ENCODE measurements around the gene EFR3B. TPM values are rescaled to one million over a fixed set of nuclear protein-coding genes. Genes with fewer than 3 reads are reported as not detected.

The EFR3B gene
- total and polyA plus RNA-seq, 5 donors from 2014 or later = 0.05 to 0.15 (median 0.08) TPM; not detected in 1

GRCh38 chr2:25065768-25066167 is 23.9 kb downstream of the EFR3B start:
- H3K4me1 ChIP-seq (ENCODE audit: control insufficient read depth, insufficient read depth, low read length, poor library complexity, severe bottlenecking) = no peaks in the 10 kb centered on the region
- H3K27ac ChIP-seq (ENCODE audit: insufficient read depth, low read length, poor library complexity, severe bottlenecking) = no peak overlapping the region
- peaks cover 4 to 6% of the 10 kb centered on the region in 2 experiments for H3K9me3 ChIP-seq (ENCODE audit: control insufficient read depth in 2 of 2, low read length in 2 of 2)
- Mint-ChIP-seq H3K27me3 (no peaks in the 10 kb centered on the region), H3K4me3 (no peak overlapping the region), H3K36me3 (peaks cover 4% of the 10 kb centered on the region), H3K27ac (peak overlapping the region in 1 of 3 donors; percentile 38), H3K9me3 (peaks cover 0 to 7% (median 0%) of the 10 kb centered on the region in 7 donors), H3K4me1 (no peaks in the 10 kb centered on the region)
- H3K27me3 ChIP-seq (ENCODE audit: control insufficient read depth, insufficient read depth, low read length) = no peaks in the 10 kb centered on the region
- ATAC-seq (ENCODE audit: low read depth in 2 of 2) (no peak), DNase-seq (no peak)
- no peak overlapping the region for H3K4me3 ChIP-seq (ENCODE audit: low read depth, low read length)
- H3K36me3 ChIP-seq (ENCODE audit: control insufficient read depth, insufficient read depth, low read length) = no peaks in the 10 kb centered on the region

- ATAC-seq (ENCODE audit: low read depth in 2 of 2) (no peak), DNase-seq (no peak)
- Mint-ChIP-seq H3K9me3 (peaks cover 0 to 7% (median 0%) of the 10 kb centered on the region in 7 donors), H3K27me3 (no peaks in the 10 kb centered on the region), H3K4me1 (no peaks in the 10 kb centered on the region), H3K27ac (no peak overlapping the region), H3K4me3 (no peak overlapping the region), H3K36me3 (peaks cover 4% of the 10 kb centered on the region)
- Histone ChIP-seq H3K27me3 (ENCODE audit: control insufficient read depth, insufficient read depth, low read length) (no peaks in the 10 kb centered on the region), H3K4me3 (ENCODE audit: low read depth, low read length) (no peak overlapping the region), H3K9me3 (ENCODE audit: control insufficient read depth in 2 of 2, low read length in 2 of 2) (peaks cover 4 to 6% of the 10 kb centered on the region in 2 experiments), H3K27ac (ENCODE audit: insufficient read depth, low read length, poor library complexity, severe bottlenecking) (no peak overlapping the region), H3K36me3 (ENCODE audit: control insufficient read depth, insufficient read depth, low read length) (no peaks in the 10 kb centered on the region), H3K4me1 (ENCODE audit: control insufficient read depth, insufficient read depth, low read length, poor library complexity, severe bottlenecking) (no peaks in the 10 kb centered on the region)
Observed at GRCh38 chr2:25066455-25066854, 24.6 kb downstream of the EFR3B start.

DNA sequence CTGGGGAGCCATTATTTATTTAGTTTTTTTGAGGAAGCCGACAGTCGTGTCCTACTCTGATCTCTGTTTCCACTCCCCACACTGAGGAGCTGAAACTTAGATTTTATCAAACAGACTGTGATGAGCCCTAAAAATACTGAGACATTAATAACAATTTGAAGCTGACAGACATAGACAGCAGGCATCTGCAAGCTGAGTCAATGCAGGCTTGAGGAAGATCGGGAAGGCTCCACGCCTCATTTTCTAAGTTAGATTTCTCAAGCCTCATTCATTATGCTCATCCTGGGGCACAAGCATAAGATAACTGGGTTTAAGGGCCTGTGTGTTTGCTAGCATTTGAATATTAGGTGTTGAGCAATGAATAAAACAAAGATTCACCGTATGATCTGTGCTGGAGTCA is 26.3 kb downstream of the EFR3B start:
- Histone ChIP-seq H3K27me3 (ENCODE audit: control insufficient read depth, insufficient read depth, low read length) (no peaks in the 10 kb centered on the region), H3K4me1 (ENCODE audit: control insufficient read depth, insufficient read depth, low read length, poor library complexity, severe bottlenecking) (no peaks in the 10 kb centered on the region), H3K27ac (ENCODE audit: insufficient read depth, low read length, poor library complexity, severe bottlenecking) (no peak overlapping the region), H3K4me3 (ENCODE audit: low read depth, low read length) (no peak overlapping the region), H3K9me3 (ENCODE audit: control insufficient read depth in 2 of 2, low read length in 2 of 2) (peaks cover 4 to 6% of the 10 kb centered on the region in 2 experiments), H3K36me3 (ENCODE audit: control insufficient read depth, insufficient read depth, low read length) (no peaks in the 10 kb centered on the region)
- Mint-ChIP-seq H3K4me1 (no peaks in the 10 kb centered on the region), H3K4me3 (no peak overlapping the region), H3K9me3 (peaks cover 0 to 7% (median 0%) of the 10 kb centered on the region in 7 donors), H3K27ac (no peak overlapping the region), H3K27me3 (peaks cover under 1% of the 10 kb centered on the region), H3K36me3 (peaks cover 4% of the 10 kb centered on the region)
- DNase-seq = no peak
- no peak for ATAC-seq (ENCODE audit: low read depth in 2 of 2)

GRCh38 chr2:25071966-25072365 is 30.1 kb downstream of the EFR3B start:
- Histone ChIP-seq H3K9me3 (ENCODE audit: control insufficient read depth in 2 of 2, low read length in 2 of 2) (no peaks in the 10 kb centered on the region), H3K4me3 (ENCODE audit: low read depth, low read length) (no peak overlapping the region), H3K27ac (ENCODE audit: insufficient read depth, low read length, poor library complexity, severe bottlenecking) (no peak overlapping the region), H3K36me3 (ENCODE audit: control insufficient read depth, insufficient read depth, low read length) (no peaks in the 10 kb centered on the region), H3K4me1 (ENCODE audit: control insufficient read depth, insufficient read depth, low read length, poor library complexity, severe bottlenecking) (no peaks in the 10 kb centered on the region), H3K27me3 (ENCODE audit: control insufficient read depth, insufficient read depth, low read length) (peaks cover 6% of the 10 kb centered on the region)
- peaks cover 0 to 2% (median 0%) of the 10 kb centered on the region in 7 donors for H3K9me3 Mint-ChIP-seq
- peaks cover 23% of the 10 kb centered on the region for H3K27me3 Mint-ChIP-seq
- no peaks in the 10 kb centered on the region for H3K4me1 Mint-ChIP-seq
- H3K36me3 Mint-ChIP-seq = no peaks in the 10 kb centered on the region
- no peak overlapping the region for H3K4me3 Mint-ChIP-seq
- ATAC-seq (ENCODE audit: low read depth in 2 of 2) (no peak), DNase-seq (no peak)
- no peak overlapping the region for H3K27ac Mint-ChIP-seq

DNA sequence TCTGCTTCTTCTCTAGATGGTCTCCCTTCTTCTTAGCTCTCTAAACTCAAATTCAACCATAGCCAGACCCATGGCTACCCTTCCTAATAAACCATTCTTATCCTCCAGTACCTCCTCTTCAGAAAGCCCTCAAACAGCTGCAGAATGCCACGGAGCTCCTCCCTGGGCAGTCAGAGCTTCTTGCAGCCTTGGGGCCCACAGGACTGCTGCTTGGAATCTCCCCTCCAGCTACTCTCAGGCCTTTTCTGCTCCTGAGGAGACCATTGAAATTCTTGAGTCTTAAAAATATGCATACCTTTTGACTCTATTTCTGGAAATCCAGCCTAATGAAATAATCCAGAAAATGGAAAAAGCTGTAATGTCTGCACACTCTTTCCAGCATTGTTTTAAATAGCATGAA is 30.7 kb downstream of the EFR3B start:
- peaks cover 24% of the 10 kb centered on the region for H3K27me3 Mint-ChIP-seq
- no peak overlapping the region for H3K27ac ChIP-seq (ENCODE audit: insufficient read depth, low read length, poor library complexity, severe bottlenecking)
- DNase-seq (no peak), ATAC-seq (ENCODE audit: low read depth in 2 of 2) (no peak)
- no peak overlapping the region for H3K4me3 ChIP-seq (ENCODE audit: low read depth, low read length)
- H3K27ac Mint-ChIP-seq = no peak overlapping the region
- H3K9me3 ChIP-seq (ENCODE audit: control insufficient read depth in 2 of 2, low read length in 2 of 2) = no peaks in the 10 kb centered on the region
- no peaks in the 10 kb centered on the region for H3K36me3 Mint-ChIP-seq
- no peaks in the 10 kb centered on the region for H3K4me1 Mint-ChIP-seq
- no peaks in the 10 kb centered on the region for H3K9me3 Mint-ChIP-seq
- H3K36me3 ChIP-seq (ENCODE audit: control insufficient read depth, insufficient read depth, low read length) = no peaks in the 10 kb centered on the region
- H3K4me3 Mint-ChIP-seq = no peak overlapping the region
- H3K27me3 ChIP-seq (ENCODE audit: control insufficient read depth, insufficient read depth, low read length) = peaks cover 6% of the 10 kb centered on the region
- no peaks in the 10 kb centered on the region for H3K4me1 ChIP-seq (ENCODE audit: control insufficient read depth, insufficient read depth, low read length, poor library complexity, severe bottlenecking)

DNA sequence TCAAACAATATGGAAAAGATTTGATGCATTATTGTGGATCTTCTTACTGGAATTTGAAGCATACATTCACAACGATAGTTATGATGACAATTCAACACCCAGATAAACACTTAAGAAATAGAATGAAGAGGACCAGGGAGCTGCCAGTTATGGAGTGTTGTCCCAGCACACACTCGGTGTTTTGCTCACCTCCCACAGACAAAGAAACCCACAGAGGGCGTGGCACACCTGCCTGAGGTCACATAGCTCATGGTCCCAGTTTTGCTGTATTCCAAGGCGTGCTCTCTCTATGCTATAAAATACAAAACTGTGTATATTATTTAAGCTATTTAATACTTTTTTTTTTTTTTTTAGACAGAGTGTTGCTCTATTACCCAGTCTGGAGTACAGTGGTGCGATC is 31.1 kb downstream of the EFR3B start:
- Mint-ChIP-seq H3K27ac (no peak overlapping the region), H3K4me3 (no peak overlapping the region), H3K9me3 (no peaks in the 10 kb centered on the region), H3K36me3 (no peaks in the 10 kb centered on the region), H3K4me1 (no peaks in the 10 kb centered on the region), H3K27me3 (peaks cover 25% of the 10 kb centered on the region)
- Histone ChIP-seq H3K27me3 (ENCODE audit: control insufficient read depth, insufficient read depth, low read length) (peaks cover 8% of the 10 kb centered on the region), H3K27ac (ENCODE audit: insufficient read depth, low read length, poor library complexity, severe bottlenecking) (no peak overlapping the region), H3K36me3 (ENCODE audit: control insufficient read depth, insufficient read depth, low read length) (no peaks in the 10 kb centered on the region), H3K4me1 (ENCODE audit: control insufficient read depth, insufficient read depth, low read length, poor library complexity, severe bottlenecking) (no peaks in the 10 kb centered on the region), H3K4me3 (ENCODE audit: low read depth, low read length) (no peak overlapping the region), H3K9me3 (ENCODE audit: control insufficient read depth in 2 of 2, low read length in 2 of 2) (no peaks in the 10 kb centered on the region)
- DNase-seq = no peak
- no peak for ATAC-seq (ENCODE audit: low read depth in 2 of 2)

DNA sequence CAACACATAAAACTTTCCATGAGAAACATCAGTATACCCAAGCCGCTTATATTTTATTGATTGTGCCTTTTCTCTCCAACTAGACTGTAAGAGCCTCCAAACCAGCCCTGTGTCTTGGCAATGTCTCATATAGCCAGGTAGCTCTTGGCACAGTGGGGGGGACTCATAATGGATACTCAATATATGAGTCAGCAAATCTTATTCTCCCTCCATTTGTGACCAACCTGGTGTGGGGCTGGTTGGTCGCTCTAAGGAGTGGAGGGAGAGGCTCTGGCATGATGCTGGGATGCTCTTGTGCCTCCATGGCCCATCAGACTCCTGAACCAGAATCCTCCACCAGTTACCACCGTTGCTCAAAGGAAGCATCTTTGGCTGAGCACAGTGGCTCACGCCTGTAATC is 32.0 kb downstream of the EFR3B start:
- Histone ChIP-seq H3K4me3 (ENCODE audit: low read depth, low read length) (no peak overlapping the region), H3K4me1 (ENCODE audit: control insufficient read depth, insufficient read depth, low read length, poor library complexity, severe bottlenecking) (no peaks in the 10 kb centered on the region), H3K27ac (ENCODE audit: insufficient read depth, low read length, poor library complexity, severe bottlenecking) (no peak overlapping the region), H3K9me3 (ENCODE audit: control insufficient read depth in 2 of 2, low read length in 2 of 2) (no peaks in the 10 kb centered on the region), H3K27me3 (ENCODE audit: control insufficient read depth, insufficient read depth, low read length) (peaks cover 11% of the 10 kb centered on the region), H3K36me3 (ENCODE audit: control insufficient read depth, insufficient read depth, low read length) (no peaks in the 10 kb centered on the region)
- H3K27ac Mint-ChIP-seq = no peak overlapping the region
- H3K27me3 Mint-ChIP-seq = peaks cover 31% of the 10 kb centered on the region
- no peaks in the 10 kb centered on the region for H3K4me1 Mint-ChIP-seq
- H3K4me3 Mint-ChIP-seq = no peak overlapping the region
- no peaks in the 10 kb centered on the region for H3K36me3 Mint-ChIP-seq
- peaks cover 0 to 2% (median 0%) of the 10 kb centered on the region in 7 donors for H3K9me3 Mint-ChIP-seq
- no peak for DNase-seq
- no peak for ATAC-seq (ENCODE audit: low read depth in 2 of 2)

- Histone ChIP-seq H3K9me3 (ENCODE audit: control insufficient read depth in 2 of 2, low read length in 2 of 2) (no peaks in the 10 kb centered on the region), H3K27ac (ENCODE audit: insufficient read depth, low read length, poor library complexity, severe bottlenecking) (no peak overlapping the region), H3K27me3 (ENCODE audit: control insufficient read depth, insufficient read depth, low read length) (peaks cover 15% of the 10 kb centered on the region), H3K4me3 (ENCODE audit: low read depth, low read length) (no peak overlapping the region), H3K36me3 (ENCODE audit: control insufficient read depth, insufficient read depth, low read length) (no peaks in the 10 kb centered on the region), H3K4me1 (ENCODE audit: control insufficient read depth, insufficient read depth, low read length, poor library complexity, severe bottlenecking) (no peaks in the 10 kb centered on the region)
- H3K4me3 Mint-ChIP-seq = no peak overlapping the region
- ATAC-seq (ENCODE audit: low read depth in 2 of 2) (no peak), DNase-seq (no peak)
- H3K4me1 Mint-ChIP-seq = no peaks in the 10 kb centered on the region
- H3K27ac Mint-ChIP-seq = no peak overlapping the region
- H3K27me3 Mint-ChIP-seq = peaks cover 35% of the 10 kb centered on the region
- H3K36me3 Mint-ChIP-seq = no peaks in the 10 kb centered on the region
- H3K9me3 Mint-ChIP-seq = peaks cover 0 to 2% (median 0%) of the 10 kb centered on the region in 7 donors
Observed at GRCh38 chr2:25074826-25075225, 33.0 kb downstream of the EFR3B start.

All from CD4-positive, CD25-positive, alpha-beta regulatory T cell (primary cell).